Ovary (tissue), 9 donors: ENCODE results near the gene SOCS4. TPM values are rescaled to one million over a fixed set of nuclear protein-coding genes. Genes with fewer than 3 reads are reported as not detected.

Experiments
- DNase-seq, 5 donors: peaks; one replicate each; pipeline ENCODE4 v3.0.0-alpha.2; 2019 to 2020
- H3K27ac ChIP-seq, 2 donors: fragments of 200-600 bp; one replicate each; pipeline versions ENCODE4 v1.5.1 to v1.8.0; 2019 to 2022
- H3K27me3 ChIP-seq: fragments of 200-600 bp; one replicate; pipeline ENCODE4 v1.8.0; 2022
- H3K36me3 ChIP-seq: fragments of 200-600 bp; sonication (generic); one replicate; pipeline ENCODE4 v1.5.1; 2019
- H3K4me1 ChIP-seq: one replicate; pipeline ENCODE4 v1.8.1; 2013; ENCODE audit warnings: mild to moderate bottlenecking, moderate library complexity; ENCODE audit not compliant: insufficient read depth
- H3K4me3 ChIP-seq: fragments of 200-600 bp; sonication (generic); one replicate; pipeline ENCODE4 v1.5.1; 2017
- H3K9me3 ChIP-seq, 2 donors: fragments of 200-600 bp in 1 of 2; sonication (generic) in 1 of 2; one replicate each; pipeline versions ENCODE4 v1.5.1 to v1.8.1; 2013 to 2019; ENCODE audit warnings: mild to moderate bottlenecking in 1 of 2, moderate library complexity in 1 of 2
- EP300 ChIP-seq: sonication (generic); formaldehyde crosslinking; IDR thresholded peaks from one replicate; pipeline ENCODE4 v1.6.1; 2017; ENCODE audit warnings: antibody characterized with exemption
- POLR2A ChIP-seq: fragments of 450-650 bp; IDR thresholded peaks from one replicate; pipeline ENCODE4 v1.6.1; 2017; ENCODE audit warnings: antibody characterized with exemption, mild to moderate bottlenecking, moderate library complexity
- whole genome bisulfite sequencing, 3 donors: extraction: QIAGEN DNeasy Blood & Tissue Kit in 1 of 3; methylation state at CpG; one replicate each; pipeline versions ENCODE4 v1.1.5 to v1.1.7; 2013 to 2017; 5-methylcytosine and 5-hydroxymethylcytosine counted together
- intact Hi-C, 4 donors: fragments of 100-400 bp; cut with DNase I; formaldehyde crosslinking; loops; one replicate each; pipeline versions ENCODE4 v1.11.0 to v1.15.1; 2022 to 2023
- polyA plus RNA-seq, 2 donors: library from polyadenylated mRNA; stranded (reverse); fragments of 200-250 nt in 1 of 2; fragments of 350-450 nt in 1 of 2; fragmentation: Illumina TruSeq in 1 of 2; extraction: RNeasy Lipid Tissue Mini Kit (QIAGEN cat#74804) in 1 of 2; gene quantifications; one replicate each; pipeline ENCODE4 v1.2.3, GENCODE V29; 2013 to 2014
- total RNA-seq, 7 donors: library from RNA; depleted of rRNA in 2 of 7; stranded (reverse); fragments of >200 nt in 2 of 7; fragmentation: NEBNext Ultra II Directional in 3 of 7; extraction: Animal tissue kit (Norgen Biotek cat#: 25700) in 3 of 7; gene quantifications; one replicate each; pipeline versions ENCODE4 v1.1.0 to v1.2.4, GENCODE V29; 2016 to 2023
- TF ChIP-seq, protein P1 (sequence below), 3 donors: fragments of 450-650 bp in 2 of 3; fragments of 200-600 bp in 1 of 3; IDR thresholded peaks; one replicate each; pipeline versions ENCODE4 v1.5.1 to v1.8.0; 2016 to 2022; ENCODE audit warnings: antibody characterized with exemption in 3 of 3, mild to moderate bottlenecking in 1 of 3
- donor health status: DM: no; HTN: no; CAD: no; lungs with moderate emphysema.
- donor health status: DM: no; HTN: no; CAD: no.
- donor health status: Bipolar disorder and iron deficiency.
- donor health status: DM: yes; HTN: yes; CAD: no.
- donor health status: DM: no; HTN: no; CAD: no.
- donor health status: DM: yes; HTN: yes; CAD: no.

The SOCS4 gene
- total and polyA plus RNA-seq, 9 donors, result 3.5 to 31.1 (median 14.9) TPM

- Histone ChIP-seq H3K36me3 (no peaks in the 10 kb centered on the region), H3K4me1 (no peaks in the 10 kb centered on the region), H3K27me3 (no peaks in the 10 kb centered on the region), H3K4me3 (no peak overlapping the region), H3K9me3 (no peaks in the 10 kb centered on the region), H3K27ac (no peak overlapping the region)
- no peak for DNase-seq
- intact Hi-C loops, result no loop called here
- TF ChIP-seq POLR2A, result no peak
- TF ChIP-seq EP300, result no peak
- TF ChIP-seq, protein P1, sequence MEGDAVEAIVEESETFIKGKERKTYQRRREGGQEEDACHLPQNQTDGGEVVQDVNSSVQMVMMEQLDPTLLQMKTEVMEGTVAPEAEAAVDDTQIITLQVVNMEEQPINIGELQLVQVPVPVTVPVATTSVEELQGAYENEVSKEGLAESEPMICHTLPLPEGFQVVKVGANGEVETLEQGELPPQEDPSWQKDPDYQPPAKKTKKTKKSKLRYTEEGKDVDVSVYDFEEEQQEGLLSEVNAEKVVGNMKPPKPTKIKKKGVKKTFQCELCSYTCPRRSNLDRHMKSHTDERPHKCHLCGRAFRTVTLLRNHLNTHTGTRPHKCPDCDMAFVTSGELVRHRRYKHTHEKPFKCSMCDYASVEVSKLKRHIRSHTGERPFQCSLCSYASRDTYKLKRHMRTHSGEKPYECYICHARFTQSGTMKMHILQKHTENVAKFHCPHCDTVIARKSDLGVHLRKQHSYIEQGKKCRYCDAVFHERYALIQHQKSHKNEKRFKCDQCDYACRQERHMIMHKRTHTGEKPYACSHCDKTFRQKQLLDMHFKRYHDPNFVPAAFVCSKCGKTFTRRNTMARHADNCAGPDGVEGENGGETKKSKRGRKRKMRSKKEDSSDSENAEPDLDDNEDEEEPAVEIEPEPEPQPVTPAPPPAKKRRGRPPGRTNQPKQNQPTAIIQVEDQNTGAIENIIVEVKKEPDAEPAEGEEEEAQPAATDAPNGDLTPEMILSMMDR (IDR thresholded peaks at IDR 0.05), result no peak
Observed at GRCh38 chr14:55038708-55039107, 11.7 kb downstream of the SOCS4 start.

- TF ChIP-seq, protein P1 (IDR thresholded peaks at IDR 0.05), result no peak
- TF ChIP-seq EP300, result no peak
- TF ChIP-seq POLR2A, result no peak
- no peaks in the 10 kb centered on the region for H3K27me3 ChIP-seq
Observed at GRCh38 chr14:55043528-55043927, 16.5 kb downstream of the SOCS4 start.

GRCh38 chr14:55045087-55045486, 18.1 kb downstream of the SOCS4 start:
- no peaks in the 10 kb centered on the region for H3K27me3 ChIP-seq
- no peaks in the 10 kb centered on the region for H3K4me1 ChIP-seq
- H3K27ac ChIP-seq, result no peak overlapping the region
- intact Hi-C loops, result no loop called here
- no peaks in the 10 kb centered on the region for H3K36me3 ChIP-seq
- no peak for DNase-seq
- no peaks in the 10 kb centered on the region for H3K9me3 ChIP-seq
- no peak for TF ChIP-seq EP300
- H3K4me3 ChIP-seq, result no peak overlapping the region

More at GRCh38 chr14:55043528-55043927, 16.5 kb downstream of the SOCS4 start:
- H3K4me1 ChIP-seq, result no peaks in the 10 kb centered on the region
- no peak overlapping the region for H3K4me3 ChIP-seq
- H3K36me3 ChIP-seq, result no peaks in the 10 kb centered on the region
- no peak overlapping the region for H3K27ac ChIP-seq
- intact Hi-C loops, result no loop called here
- 91 to 96% (median 94%) methylated on average over 5 of the region's 5 CpGs for WGBS, 3 donors
- H3K9me3 ChIP-seq, result no peaks in the 10 kb centered on the region
- no peak for DNase-seq

DNA sequence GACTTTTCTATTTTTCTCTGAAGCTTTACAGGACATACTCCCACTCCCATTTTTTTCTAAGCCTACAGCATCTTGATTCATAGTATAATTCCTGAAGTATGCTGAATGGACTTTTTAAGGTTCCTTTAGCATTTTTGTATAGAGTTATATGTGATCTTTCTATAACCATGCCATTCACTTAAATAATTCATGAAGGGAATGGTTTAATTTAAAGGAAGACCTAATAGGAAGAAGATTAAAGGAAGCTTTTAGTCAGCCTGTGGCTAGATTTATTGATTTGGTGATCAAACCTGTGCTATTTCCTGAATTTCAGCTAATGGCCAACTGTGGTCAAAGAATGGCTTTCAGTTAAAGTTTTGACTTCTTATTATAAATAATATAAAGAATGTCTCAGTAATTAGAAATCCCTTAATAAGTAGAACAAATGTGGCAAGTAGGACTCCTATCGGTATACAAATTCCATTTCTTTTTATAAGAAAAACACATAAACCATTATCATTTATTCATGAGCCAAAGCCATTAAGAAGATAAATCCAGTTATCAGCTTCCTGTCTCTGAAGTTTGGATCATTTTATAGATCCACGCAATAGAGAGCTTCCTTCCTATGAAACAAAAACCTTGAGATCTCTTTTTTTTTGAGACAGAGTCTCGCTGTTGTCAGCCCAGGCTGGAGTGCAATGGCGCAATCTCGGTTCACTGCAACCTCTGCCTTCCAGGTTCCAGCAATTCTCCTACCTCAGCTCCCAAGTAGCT, 20.4 kb downstream of the SOCS4 start:
- H3K4me1 ChIP-seq, result peaks cover 3% of the 10 kb centered on the region
- DNase-seq, result no peak
- 80 to 85% (median 84%) methylated on average over 5 of the region's 5 CpGs for WGBS, 3 donors
- H3K4me3 ChIP-seq, result no peak overlapping the region
- TF ChIP-seq, protein P1 (IDR thresholded peaks at IDR 0.05), result no peak
- TF ChIP-seq EP300, result no peak
- no peak for TF ChIP-seq POLR2A
- intact Hi-C loops, result no loop called here
- H3K27ac ChIP-seq, result no peak overlapping the region
- no peaks in the 10 kb centered on the region for H3K27me3 ChIP-seq
- no peaks in the 10 kb centered on the region for H3K9me3 ChIP-seq
- H3K36me3 ChIP-seq, result no peaks in the 10 kb centered on the region

- intact Hi-C loops, result no loop called here
- 56 to 62% (median 58%) methylated on average over 2 of the region's 2 CpGs for WGBS, 3 donors
- no peaks in the 10 kb centered on the region for H3K36me3 ChIP-seq
- H3K9me3 ChIP-seq, result no peaks in the 10 kb centered on the region
- peaks cover 3% of the 10 kb centered on the region for H3K4me1 ChIP-seq
- H3K27me3 ChIP-seq, result no peaks in the 10 kb centered on the region
- no peak for TF ChIP-seq EP300
- TF ChIP-seq, protein P1 (IDR thresholded peaks at IDR 0.05), result no peak
- no peak for TF ChIP-seq POLR2A
- H3K27ac ChIP-seq, result no peak overlapping the region
- H3K4me3 ChIP-seq, result no peak overlapping the region
- no peak for DNase-seq
Observed at GRCh38 chr14:55048900-55049436, 21.9 kb downstream of the SOCS4 start.
